ENCODE measurements around the gene SLAMF8.

DNA sequence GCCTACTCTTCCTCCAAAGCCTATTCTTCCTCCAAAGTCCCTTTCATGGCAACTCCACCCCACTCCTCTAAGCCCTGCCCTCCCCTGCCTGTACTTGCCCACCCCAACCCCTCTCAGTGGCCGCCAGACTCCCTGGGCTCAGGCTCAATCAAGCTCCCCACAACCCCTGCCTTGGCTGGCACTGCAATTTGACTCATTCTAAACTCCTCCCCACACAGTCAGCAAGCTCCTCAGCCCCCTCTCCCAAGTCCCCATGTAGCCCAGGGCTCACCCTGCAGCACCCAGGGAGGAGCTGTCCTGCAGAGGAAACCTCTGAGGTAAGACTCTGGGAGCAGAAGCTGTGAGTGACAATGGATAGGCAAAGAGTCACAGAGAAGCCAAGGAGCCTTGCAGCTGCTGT lies 39.4 kb downstream of the SLAMF8 start:
- TF ChIP-seq, protein P1, sequence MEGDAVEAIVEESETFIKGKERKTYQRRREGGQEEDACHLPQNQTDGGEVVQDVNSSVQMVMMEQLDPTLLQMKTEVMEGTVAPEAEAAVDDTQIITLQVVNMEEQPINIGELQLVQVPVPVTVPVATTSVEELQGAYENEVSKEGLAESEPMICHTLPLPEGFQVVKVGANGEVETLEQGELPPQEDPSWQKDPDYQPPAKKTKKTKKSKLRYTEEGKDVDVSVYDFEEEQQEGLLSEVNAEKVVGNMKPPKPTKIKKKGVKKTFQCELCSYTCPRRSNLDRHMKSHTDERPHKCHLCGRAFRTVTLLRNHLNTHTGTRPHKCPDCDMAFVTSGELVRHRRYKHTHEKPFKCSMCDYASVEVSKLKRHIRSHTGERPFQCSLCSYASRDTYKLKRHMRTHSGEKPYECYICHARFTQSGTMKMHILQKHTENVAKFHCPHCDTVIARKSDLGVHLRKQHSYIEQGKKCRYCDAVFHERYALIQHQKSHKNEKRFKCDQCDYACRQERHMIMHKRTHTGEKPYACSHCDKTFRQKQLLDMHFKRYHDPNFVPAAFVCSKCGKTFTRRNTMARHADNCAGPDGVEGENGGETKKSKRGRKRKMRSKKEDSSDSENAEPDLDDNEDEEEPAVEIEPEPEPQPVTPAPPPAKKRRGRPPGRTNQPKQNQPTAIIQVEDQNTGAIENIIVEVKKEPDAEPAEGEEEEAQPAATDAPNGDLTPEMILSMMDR (IDR thresholded peaks at IDR 0.05) = no peak
- no peak for TF ChIP-seq POLR2A (IDR thresholded peaks at IDR 0.05)
- no peak for TF ChIP-seq EP300 (IDR thresholded peaks at IDR 0.05)
- TF ChIP-seq POLR2AphosphoS5 (IDR thresholded peaks at IDR 0.05) = no peak

Data from sigmoid colon (tissue), 4 donors.